GM12873 (cell line): ENCODE data around the gene LIF.
A peak's percentile ranks its signal among the peaks of the same experiment; 100 is the strongest.

ENCODE experiments used
- CTCF ChIP-seq: IDR thresholded peaks from 2 replicates; pipeline ENCODE4 v1.5.1; 2012; ENCODE audit warnings: low read depth, mild to moderate bottlenecking, moderate library complexity, low read length, control low read depth; ENCODE audit not compliant: insufficient read depth; ENCODE audit errors: missing control alignments

Gene LIF

DNA sequence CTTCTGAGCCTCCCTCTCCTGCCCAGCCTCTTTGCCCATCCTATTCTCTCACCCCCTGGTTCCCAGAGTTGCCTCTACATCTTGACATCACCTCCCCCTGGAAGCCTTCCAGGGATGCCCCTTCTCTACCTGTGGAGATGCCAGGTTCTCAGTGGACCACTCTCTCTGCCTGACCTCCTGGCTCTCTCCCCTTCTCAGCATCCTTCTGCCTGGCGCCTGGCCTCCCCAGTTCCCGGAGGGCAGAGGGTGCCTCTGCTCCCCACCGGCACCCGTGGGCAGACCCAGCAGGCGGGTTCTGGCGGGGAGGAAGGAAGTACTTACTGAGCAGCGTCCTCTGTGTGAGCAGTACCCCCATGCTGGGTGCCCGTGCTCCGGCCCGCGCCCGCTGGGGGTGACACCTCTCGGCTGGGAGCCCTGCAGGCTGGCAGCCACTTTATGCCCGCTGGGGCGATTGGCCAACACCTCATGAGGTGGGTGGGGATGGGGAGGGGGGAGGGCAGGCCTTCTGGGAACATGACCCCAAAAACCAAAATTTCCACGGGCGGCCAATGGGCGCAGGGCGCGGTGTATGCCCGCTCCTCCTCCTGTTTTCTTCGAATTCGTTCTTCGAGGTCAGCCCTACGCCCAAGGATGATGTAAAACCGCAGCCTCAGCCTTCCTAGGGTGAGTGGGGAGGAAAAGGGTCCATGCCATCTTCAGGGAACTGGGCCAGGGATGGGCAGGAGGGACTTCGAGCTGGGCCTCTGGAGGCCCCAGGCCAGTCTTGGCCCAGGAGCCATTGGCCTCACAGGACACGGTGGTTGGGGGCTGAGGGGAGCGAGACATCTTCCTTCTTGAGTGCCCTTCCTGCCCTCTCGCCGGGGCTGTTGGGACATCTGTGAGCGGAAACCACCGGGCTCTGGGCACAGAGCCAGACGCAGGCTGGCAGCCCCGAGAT is 20.2 kb upstream of the LIF start, which contains the start of gene OSM:
OSM (minus strand) TSS at position 407 of the 937 bp plus-strand sequence; CDS start at position 355, 52 bp downstream.
- TF ChIP-seq CTCF: no peak

- TF ChIP-seq CTCF: no peak
These were observed 19.4 kb upstream of the LIF start for GRCh38 chr22:30265823-30266444.

GRCh38 chr22:30265131-30265720 is 18.7 kb upstream of the LIF start:
- TF ChIP-seq CTCF: no peak

DNA sequence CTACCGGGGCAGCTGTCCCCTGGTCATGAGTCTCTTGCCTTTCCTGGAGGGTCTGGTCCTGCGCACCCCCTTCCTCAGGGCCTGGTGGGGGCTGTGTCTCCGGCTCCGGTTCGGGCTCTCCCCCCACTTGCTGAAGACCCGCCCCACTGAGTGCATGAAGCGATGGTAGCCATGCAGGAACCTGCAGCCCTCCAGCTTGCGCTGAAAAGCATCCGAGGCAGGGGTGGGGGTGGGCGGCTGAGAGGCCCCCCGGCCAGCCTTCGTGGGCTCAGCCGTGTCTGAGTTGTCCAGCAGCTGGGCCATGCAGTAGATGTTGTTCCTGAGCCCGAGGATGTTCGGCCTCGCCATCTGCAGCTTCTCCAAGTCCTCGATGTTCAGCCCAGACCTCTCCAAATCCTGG is 17.3 kb upstream of the LIF start:
- TF ChIP-seq CTCF: no peak

GRCh38 chr22:30262917-30263741 is 16.6 kb upstream of the LIF start:
- peak; percentile 90 for TF ChIP-seq CTCF

DNA sequence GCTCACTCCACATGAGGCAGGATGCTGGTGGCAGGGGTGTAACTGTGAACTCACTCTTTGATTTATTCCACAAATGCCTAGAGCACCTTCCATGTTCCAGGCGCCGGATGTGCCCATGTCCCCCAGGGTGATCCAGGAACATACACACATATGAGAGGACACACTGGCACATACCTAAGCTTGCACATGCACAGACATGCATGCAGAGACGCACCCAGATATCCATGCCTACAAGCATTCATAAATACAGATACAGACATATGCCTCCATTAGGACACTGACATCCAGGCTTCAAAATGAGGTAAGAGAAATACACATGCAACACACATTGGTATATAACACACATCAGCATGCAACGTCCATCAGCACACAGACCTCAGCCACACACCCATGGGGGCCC is 15.6 kb upstream of the LIF start:
- no peak for TF ChIP-seq CTCF
